Left kidney (tissue), 2 donors: Measurements from ENCODE around the gene RAP1A. TPM values are rescaled to one million over a fixed set of nuclear protein-coding genes. Genes with fewer than 3 reads are reported as not detected.
A peak's percentile ranks its signal among the peaks of the same experiment; 100 is the strongest.
"Not testable (repeated sequence)": the region's sequence is repeated elsewhere in the genome, so short reads cannot be mapped to it uniquely, and the experiment has no call there.

ENCODE experiments used
- DNase-seq: peaks from one replicate; pipeline ENCODE4 v3.0.0-alpha.2; 2013
- polyA plus RNA-seq: library from polyadenylated mRNA; unstranded; fragments of 120-200 nt; gene quantifications from one replicate; pipeline ENCODE4 v1.2.1, GENCODE V29; 2013; ENCODE audit not compliant: insufficient read length

RAP1A gene
- polyA plus RNA-seq, 1 donor, result 75.9 TPM

DNA sequence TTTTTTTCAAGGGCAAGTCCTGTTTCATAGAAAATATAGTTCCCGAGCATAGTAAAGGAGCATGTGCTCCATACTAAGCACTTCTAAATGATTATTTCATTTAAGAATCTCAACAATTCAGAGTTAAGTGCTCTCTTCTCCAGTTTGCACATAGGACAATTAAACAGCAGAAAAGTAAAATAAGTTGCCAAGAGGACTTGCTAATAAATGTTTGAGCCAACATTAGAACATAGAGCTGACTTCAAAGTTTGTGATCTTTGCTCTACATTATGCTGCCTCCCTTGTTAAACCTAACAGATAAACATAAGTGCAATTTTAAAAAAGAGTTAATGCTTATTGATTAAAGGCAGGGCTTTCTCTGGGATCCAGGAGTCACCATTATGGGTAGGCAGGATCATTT is 23.8 kb upstream of the RAP1A start:
- no peak for DNase-seq

DNA sequence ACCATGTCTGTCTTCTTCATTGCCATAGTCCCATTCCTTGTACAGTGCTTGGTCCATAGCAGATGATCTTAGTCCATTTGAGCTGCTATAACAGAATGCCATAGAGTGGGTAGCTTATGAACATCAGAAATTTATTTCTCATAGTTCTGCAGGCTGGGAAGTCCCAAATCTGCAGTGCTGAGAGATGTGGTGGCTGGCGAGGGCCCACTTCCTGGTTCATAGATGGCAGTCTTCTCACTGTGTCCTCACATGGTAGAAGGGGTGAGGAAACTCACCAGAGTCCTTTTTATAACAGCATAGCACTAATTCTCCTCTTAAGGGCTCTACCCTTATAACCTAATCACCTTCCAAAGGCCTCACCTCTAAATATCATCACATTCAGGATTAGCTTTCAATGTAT is 23.1 kb upstream of the RAP1A start:
- no peak for DNase-seq

DNA sequence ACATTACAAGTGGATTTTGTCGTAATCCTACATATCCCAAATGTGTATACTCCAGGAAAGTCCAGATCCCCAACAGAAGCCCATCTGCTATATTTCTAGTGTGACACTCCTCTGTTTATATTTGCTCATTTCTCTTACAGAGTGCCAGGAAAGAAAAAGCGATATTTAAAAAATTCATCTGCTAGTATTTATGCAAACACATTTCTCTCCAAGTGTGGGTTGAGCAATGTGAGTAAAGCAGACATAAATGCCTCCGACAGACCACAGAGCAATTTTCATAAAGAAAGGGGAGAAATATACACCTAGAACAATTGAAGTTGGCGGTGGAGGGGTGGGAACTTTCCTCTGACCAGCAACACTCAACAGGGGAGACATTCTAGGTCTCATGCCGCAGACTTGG is 22.2 kb upstream of the RAP1A start:
- DNase-seq, result no peak

DNA sequence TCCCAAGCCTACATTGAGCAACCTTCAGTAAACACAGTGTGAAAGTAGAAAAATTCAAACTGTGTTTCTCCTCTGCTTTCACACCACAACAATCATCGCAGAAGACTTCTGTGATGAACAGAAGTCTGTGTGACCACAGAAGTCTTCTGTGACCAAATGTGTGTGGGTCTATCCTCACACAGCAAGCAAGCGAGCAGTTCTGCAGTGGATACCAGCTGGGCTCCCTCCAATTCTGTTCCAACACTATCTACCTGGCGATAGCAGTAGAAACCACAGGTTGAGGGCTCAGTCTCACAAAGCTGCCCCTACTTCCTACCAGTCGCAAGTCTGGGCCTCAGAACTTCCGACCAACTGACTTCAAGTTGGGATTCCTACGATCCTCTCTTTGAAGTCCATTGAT is 21.0 kb upstream of the RAP1A start:
- no peak for DNase-seq

DNA sequence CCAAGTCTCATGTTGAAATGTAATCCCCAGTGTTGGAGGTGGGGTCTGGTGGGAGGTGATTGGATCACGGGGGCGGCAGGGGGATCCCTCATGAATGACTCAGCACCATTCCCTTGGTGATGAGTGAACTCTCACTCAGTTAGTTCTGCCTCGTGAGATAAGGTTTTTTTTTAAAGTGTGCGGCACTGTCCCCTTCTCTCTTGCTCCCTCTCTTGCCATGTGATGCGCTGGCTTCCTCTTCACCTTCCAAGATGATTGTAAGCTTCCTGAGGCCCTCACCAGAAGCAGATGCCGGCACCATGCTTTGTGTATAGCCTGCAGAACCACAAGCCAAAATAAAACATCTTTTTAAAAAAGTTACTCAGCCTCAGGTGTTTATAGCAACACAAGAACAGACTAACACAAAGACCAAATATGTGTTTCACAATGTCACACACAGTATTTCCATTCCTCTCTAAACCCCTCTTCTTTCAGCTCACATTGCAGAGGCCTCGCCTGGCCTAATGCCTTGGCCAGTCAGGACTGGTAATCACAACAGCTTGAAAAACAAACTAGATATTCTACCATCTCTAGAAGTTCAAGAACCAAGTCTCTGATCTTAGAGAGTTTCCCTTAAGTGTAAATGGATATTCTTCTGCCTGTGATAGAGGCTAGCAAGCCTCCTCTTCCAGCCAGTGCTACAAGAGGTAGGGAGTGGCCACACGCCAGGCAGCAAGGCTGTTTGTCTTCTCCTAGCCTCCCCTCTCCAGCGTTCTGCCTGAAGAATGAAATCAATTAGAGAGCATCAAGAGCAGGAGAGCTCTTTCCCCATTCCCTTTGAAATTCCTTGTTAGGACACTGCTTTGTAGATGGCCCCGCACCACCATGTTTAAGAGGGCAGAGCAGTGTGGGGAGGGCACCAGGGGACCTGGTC is 19.6 kb upstream of the RAP1A start:
- no peak for DNase-seq

DNA sequence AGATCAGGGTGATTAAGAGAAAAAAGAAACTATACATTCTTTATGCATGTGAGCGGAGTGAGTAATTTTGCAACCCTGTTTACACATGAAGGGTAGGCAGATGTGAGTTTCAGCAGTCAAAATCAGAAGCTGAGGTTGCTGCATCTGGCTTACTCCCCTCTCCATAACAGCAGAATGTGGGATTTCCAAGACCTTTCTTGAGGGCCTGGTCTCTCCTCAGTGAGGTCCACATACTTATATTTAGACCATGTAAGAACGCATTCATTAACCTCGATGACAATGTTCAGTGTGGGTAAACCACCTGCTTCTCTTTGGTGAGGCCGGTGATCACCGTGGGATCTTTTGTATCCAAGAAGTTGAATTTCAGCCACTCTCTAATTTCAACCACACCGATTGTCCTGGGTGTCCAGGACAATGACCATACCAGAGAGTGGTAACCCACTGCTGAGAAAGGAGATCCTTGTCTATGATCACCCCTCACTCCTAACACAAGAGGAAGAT is 18.7 kb upstream of the RAP1A start:
- DNase-seq, result no peak

DNA sequence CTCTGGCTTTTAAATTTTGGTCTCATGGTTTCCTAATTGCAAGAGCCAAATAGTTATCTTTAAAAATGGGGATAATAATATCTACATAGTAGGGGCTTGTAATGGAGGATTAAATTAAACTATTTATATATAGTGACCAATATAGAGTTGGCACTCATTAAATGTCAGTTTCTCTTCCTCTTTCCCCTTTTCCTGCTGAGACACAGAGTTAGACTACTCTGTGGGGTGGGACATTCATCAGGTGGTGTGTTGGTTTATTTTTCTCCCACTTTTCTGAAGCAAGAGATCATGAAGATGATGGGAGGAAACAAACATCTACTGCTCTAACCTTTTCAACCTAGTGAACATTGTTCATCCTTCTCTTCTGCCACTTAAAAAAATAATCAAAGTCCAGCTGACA is 17.3 kb upstream of the RAP1A start:
- no peak for DNase-seq

DNA sequence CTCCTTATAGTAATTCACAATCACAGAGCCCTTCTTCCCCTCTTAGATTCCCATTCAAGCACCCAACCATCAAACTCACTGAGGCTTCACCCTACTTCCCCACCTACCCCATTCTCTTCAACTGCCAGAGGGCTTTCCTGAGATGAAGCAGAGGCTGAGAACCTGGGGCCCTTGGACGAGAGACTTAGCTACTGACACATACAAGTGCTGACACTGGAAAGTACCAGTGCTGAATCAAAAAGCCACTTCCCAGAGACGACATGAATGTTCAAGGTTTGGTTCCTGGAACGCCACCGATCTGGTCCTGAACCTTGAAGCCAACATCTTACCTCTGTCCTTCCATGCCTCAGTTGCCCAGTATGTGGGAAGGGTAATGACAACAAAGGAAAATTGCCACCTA is 16.6 kb upstream of the RAP1A start:
- no peak for DNase-seq

DNA sequence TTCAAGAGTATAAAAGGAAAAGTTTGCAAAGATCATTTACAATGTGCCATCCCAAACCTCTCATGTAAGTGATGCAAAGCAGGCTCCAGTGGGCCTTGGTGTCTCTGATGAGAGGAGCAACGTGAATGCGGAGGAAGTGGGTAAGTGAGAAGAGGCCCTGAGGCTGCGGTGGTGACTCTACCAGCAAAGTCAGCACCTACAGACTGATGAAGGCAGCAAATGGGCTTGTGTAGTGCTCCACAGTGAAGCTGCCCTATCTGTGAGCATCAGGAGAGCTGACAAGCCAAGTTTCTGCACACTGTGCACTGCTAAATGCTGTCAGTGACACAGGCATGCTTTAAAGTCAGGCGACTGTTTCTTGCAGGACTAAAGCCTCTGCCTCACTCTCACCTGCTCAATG is 15.6 kb upstream of the RAP1A start:
- DNase-seq, result no peak

DNA sequence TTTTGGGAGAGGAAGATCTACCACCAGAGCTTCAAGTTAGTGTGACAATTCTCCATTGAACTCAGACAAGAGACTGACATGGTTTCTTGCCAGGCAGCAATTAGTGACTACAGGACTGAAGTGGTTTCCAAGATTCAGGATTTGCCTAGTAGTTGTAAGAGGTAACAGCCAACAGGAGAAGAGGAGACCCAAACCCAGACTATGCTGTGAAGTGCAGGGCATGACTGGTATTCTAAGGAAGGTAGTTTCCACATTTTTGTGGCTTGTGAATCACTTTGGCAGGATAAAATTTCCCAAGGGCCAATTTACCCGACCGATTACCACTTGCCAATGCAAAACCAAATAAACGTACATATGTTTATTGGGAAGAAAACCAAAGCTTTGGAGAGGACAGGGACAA is 14.7 kb upstream of the RAP1A start:
- DNase-seq, result no peak

DNA sequence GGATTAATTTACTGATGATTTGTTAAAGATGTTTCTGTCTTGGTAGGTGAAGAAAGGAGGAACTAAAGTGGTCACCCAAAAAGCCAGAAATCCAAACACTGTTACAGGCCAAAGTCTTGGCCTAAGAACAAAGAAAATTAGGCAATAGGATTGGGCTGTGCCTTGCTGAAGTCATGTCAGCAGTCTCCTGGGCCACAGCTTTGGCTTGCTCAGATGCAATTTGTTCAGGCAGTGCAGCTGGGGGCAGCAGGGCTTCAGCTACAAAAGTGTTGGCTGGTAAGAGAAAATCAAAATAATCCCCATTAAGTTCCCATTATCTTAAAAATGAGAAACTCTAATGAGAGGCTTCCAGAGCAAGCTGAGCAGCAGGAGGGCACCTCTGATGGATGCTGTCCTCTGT is 14.0 kb upstream of the RAP1A start:
- no peak for DNase-seq

DNA sequence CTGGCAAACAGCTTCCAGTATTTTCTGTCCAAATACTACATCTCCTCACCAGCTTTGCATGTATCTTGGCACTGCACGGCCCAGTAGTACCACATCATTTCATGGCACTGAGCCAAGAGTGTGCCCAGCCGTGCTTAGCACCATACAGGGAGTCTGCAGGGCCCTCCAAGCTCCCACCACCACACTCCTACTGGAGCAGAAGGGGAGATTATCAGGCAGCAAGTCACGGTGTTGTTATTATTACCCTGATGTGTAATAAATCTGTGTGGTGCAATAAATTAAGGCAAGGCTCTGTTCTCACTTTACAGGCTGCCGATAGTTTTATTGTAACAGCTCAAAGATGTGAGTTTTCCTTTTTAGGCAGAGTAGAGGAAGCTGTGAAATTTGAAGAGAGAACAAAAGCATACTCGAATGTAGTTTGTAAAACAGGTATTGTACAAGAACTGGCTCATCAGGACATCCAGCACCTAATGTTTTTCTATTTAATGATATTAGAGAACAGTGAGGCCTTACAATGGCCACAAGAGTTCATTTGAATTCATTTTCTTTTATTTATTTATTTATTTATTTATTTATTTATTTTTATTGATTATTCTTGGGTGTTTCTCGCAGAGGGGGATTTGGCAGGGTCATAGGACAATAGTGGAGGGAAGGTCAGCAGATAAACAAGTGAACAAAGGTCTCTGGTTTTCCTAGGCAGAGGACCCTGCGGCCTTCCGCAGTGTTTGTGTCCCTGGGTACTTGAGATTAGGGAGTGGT is 13.0 kb upstream of the RAP1A start:
- DNase-seq, result not testable (repeated sequence)

DNA sequence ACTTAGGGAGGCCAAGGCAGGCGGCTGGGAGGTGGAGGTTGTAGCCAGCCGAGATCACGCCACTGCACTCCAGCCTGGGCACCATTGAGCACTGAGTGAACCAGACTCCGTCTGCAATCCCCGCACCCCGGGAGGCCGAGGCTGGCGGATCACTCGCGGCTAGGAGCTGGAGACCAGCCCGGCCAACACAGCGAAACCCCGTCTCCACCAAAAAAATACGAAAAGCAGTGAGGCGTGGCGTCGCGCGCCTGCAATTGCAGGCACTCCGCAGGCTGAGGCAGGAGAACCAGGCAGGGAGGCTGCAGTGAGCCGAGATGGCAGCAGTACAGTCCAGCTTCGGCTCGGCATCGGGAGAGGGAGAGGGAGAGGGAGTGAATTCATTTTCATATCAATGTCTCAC is 11.1 kb upstream of the RAP1A start:
- DNase-seq, result not testable (repeated sequence)

DNA sequence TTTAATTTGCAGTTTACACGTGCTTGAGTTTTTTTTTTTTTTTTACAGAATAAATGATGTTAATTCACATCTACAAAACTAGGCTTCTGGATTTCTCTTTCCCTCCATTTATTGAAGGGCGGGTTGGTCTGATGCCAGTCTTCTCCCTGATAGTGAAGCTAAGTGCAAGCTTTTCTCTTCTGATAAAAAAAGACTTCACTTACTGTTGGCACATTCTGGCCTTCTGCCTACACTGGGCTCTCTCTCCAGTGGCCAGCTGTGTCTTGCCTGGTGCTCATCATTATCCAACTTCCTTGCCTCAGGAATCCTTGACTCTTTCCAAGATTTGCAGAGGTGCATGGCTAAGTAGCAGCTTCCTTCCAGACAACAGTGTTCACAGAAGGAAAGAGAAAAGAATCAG is 7.6 kb upstream of the RAP1A start:
- no peak for DNase-seq

DNA sequence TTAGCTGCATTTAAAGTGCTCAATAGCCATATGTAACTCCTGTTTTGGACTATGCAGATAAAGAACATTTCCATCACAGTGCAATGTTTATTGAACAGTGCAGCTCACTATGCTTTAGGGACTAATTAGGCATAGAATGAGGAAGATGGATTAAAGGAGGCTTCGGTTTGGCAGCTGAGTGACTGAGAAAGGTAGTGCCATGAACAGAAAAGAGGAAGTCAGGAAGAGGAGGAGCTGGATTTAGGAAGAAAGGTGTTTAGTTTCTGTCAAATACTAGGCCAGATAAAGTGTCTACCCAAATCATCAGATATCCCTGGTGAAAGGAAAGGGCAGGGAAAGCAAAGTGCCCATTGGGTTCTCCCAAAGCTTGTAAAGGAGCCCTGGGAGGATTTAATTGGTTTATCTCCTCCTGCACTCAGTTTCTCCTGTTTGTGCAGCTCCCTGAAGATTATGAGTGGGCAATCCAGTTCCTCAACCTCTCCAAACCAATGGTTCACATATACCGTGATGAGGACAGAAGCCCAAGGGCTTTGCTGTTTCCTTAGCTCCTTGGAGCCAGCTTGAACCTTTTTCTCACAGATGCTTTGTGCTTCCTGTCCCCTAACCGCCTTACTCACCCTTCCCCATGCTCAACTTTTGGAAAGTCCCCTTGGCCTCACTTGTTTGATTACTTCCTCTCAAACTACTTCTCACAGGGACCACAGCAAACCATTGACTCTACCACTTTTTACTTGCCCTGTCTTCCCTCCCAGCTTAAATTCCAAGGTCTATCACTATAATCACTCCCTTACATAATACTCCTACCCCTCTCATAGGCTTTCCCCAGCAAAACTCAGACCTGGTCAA is 3.5 kb upstream of the RAP1A start:
- no peak for DNase-seq

DNA sequence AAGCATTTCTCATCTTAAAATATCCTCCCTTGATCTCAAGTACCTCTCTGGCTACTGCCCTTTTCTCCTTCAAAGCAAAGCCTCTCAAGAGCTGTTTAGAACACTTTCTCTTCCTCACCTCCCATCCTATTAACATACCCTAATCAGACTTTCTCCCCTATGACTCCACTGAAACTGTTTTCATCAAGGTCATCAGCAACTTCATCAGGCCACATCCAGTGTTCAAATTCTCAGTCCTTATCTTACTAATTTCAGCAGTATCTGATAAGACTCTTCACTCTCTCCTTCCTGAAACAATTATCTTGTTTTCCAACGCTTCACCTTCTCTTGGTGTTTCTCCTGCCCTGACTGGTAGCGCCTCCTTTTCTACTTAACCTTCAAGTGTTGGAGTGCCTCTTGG is 1.5 kb upstream of the RAP1A start:
- no peak for DNase-seq

DNA sequence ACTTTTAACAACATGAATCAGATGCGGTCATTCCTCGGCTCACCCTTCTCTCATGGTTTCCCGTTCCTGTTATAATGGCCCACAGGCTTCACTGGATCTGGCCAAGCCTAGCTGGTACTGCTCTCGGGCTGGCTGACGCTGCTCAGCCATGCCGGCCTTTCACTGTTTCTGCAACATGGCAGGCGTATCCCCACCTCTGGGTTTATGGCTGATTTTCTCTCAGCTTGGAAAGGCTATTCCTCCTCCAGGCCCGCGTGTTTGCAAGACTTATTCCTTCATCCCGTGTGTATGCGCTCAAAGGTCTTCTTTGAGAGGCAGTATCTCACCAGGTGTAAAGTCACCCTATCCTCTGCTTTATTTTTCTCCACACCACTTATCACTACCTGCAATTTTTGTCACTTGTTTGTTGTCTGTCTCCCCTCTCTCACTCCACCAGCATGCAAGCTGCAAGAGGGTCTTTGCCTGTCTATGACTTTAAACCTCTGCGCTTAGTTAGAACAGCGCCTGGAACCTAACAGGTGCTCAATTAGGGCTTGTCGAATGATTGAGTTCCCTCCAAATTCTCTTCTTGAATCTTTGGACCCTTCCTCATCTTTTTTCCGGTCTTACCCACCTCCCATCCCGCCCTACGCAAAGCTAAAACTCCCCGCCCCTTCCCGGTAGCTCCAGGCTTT is 491 bp upstream of the RAP1A start:
- DNase-seq, result no peak

DNA sequence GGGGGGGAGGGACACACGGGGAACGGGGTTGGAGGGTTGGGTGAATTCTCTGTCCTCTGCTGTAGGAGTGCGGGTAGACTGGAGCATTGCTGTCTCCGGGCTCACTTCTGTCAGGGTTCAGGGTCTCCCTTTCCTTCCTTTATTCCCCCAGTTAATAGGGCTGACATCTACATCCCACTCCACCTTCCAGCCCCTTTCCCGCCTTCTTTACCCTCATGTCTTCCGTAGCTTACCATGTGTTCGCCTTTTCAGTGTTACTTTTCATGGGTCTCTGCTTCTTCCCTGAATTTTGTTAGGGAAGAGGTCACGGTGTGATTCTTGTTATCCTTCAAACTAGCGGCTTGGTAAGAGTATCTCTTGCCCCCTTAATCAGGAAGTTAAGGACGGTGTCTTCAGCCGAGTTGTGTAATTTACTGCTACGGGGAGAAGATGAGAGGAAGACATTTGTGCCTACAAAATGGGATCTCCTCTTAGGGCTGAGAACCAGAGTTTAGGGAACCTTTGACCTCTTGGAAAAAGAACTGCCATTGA is 917 bp downstream of the RAP1A start:
- DNase-seq, result peak; percentile 36

DNA sequence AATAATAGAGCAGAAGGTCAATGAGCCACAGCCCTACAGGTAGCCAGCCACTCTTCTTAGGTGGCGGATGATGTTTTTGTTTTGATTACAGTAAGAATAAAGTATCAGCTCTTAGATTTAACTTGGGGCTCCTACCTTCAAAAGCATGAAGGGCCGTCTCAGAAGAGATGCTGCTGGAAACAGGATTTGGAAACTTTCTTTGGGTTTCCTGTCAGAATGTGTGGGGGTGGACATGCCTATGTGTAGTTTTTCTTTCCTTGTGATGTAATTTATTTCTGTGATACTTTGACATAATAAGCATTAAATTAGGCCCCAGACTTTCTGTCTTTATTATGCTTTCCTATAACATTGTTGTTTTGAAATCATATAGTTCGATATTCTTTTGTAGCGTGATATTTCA is 1.5 kb downstream of the RAP1A start:
- DNase-seq, result no peak

DNA sequence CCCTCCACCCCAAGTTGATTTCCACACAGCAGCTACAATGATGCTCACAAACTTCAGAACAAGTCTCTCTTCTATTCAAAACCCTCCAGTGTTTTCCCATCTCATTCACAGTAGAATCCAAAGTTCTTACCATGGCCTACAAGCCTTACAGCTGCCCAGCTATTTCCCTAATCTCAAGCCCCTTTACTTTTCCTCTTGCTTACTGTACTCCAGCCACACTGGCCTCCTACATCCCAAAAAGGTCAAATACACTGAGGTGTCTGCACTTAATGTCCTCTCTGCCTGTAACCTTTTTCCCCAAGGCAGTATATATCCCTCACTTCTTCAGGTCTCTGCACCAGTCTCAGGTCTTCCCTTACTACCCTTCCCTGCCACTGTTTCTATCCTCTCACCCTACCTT is 2.6 kb downstream of the RAP1A start:
- DNase-seq, result no peak

DNA sequence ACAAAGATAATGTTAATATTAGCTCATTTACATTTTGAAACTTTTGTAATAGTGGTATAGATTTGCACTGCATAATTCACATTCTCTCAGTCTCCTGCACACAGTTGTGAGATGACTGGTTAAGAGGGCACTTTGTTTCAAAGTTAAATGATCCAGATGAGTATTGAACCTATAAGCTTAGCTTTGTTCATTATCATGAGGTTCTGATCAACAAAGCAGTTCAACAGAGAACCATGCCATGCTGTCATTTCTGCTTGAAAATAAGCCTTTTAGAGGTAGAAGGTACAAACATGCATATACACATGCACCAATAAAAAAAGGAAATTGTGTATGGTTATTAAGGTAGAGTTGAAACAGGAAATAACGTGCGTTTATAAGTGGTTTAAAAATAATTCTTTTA is 4.8 kb downstream of the RAP1A start:
- DNase-seq, result no peak

DNA sequence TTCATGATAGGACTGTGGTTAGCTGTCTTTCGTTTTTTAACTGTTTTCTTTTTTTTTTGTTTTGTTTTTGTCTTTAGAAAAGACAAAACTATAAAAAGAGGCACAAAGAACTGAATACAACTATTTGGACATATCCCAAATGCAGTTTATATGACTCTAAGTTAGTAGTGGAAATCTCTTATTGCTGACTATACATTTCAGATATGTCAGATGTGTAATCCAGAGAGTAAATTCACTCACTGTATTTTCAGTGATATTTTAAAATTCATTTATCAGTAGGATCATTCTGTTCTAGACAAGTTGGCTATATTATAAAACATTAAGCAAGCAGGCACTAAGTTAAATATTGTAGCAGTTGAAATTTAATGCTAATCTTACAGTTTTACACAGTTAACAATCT is 5.7 kb downstream of the RAP1A start:
- no peak for DNase-seq
